ENCODE data around the gene PXN. TPM values are rescaled to one million over a fixed set of nuclear protein-coding genes. Genes with fewer than 3 reads are reported as not detected.

PXN gene
- total and polyA plus RNA-seq, 10 of the 15 experiments (the other 5 are each of a cell fraction or from before 2014, with no cell fraction given): 1.0 to 32.0 (median 11.5) TPM

GRCh38 chr12:120249266-120249874 is 16.2 kb downstream of the PXN start:
- Histone ChIP-seq H3K79me2 (ENCODE audit: control insufficient read depth, insufficient read depth, low read length) (no peaks in the 10 kb centered on the region), H3K36me3 (ENCODE audit: control insufficient read depth in 2 of 2, insufficient read depth in 2 of 2, low read length in 1 of 2) (no peaks in the 10 kb centered on the region), H3K4me2 (ENCODE audit: control insufficient read depth, insufficient read depth) (peak overlapping the region; percentile 7; the same call in 1 of the 2 replicates), H3K4me3 (no peak overlapping the region), H2AFZ (ENCODE audit: control insufficient read depth, low read depth, low read length) (no peak overlapping the region), H4K20me1 (ENCODE audit: control insufficient read depth, insufficient read depth) (no peaks in the 10 kb centered on the region), H3K27ac (ENCODE audit: control insufficient read depth, insufficient read depth) (no peak overlapping the region), H3K4me1 (ENCODE audit: control insufficient read depth, insufficient read depth, low read length) (peaks cover 35% of the 10 kb centered on the region), H3K9ac (ENCODE audit: control insufficient read depth, insufficient read depth, low read length) (no peak overlapping the region), H3K9me3 (replicated peaks; ENCODE audit: control insufficient read depth, insufficient read depth, low read length) (no peaks in the 10 kb centered on the region; the same call in 2 of the 3 replicates), H3K27me3 (replicated peaks in 1 of 2; ENCODE audit: control insufficient read depth in 2 of 2, insufficient read depth in 2 of 2, low read length in 1 of 2) (no peaks in the 10 kb centered on the region)
- ATAC-seq (peak; percentile 40), FAIRE-seq (no peak), DNase-seq (ENCODE audit: low read depth, low spot score) (no peak)
- SMC1A ChIA-PET (ENCODE audit: uncharacterized antibody, unreplicated experiment): interaction anchor here (0.6 to 1.1 kb wide), 4 partner anchors 13 to 53 kb away, joined by 3 to 6 read pairs (median 3); no protein-coding TSS in a partner anchor
- in situ Hi-C loops (cut with MboI) (no loop called here), intact Hi-C loops (cut with micrococcal nuclease; ENCODE audit: unreplicated experiment) (no loop called here)
- peak; percentile 60; the same call in 1 of the 2 replicates for TF ChIP-seq BMI1 (IDR thresholded peaks at IDR 0.05; ENCODE audit: borderline replicate concordance)
- TF ChIP-seq YY1 (IDR thresholded peaks at IDR 0.05; ENCODE audit: low read depth, low read length): no peak
- TF ChIP-seq MYB (IDR thresholded peaks at IDR 0.05; ENCODE audit: borderline replicate concordance, low read depth, low read length): no peak
- no peak for TF ChIP-seq SMARCA5 (IDR thresholded peaks at IDR 0.05)
- no peak for TF ChIP-seq ZNF217 (IDR thresholded peaks at IDR 0.05)
- TF ChIP-seq IKZF2 (IDR thresholded peaks at IDR 0.05): no peak
- no peak for TF ChIP-seq HDAC2 (IDR thresholded peaks at IDR 0.05)
- TF ChIP-seq RUNX3 (IDR thresholded peaks at IDR 0.05; ENCODE audit: low read length): peak; percentile 66
- TF ChIP-seq TCF3 (IDR thresholded peaks at IDR 0.05; ENCODE audit: borderline replicate concordance, insufficient read depth, low read depth, low read length): no peak
- 0 out of 2 replicates have a peak, but pooled peaks have one; percentile 12 for TF ChIP-seq IKZF1 (conservative IDR thresholded peaks at IDR 0.05)
- RAD21 ChIA-PET (ENCODE audit: unreplicated experiment): interaction anchor here (1.5 to 3.7 kb wide), 3 partner anchors 12 to 21 kb away, joined by 4 to 14 read pairs (median 12); partner anchors contain the start of gene PXN
- CTCF ChIA-PET: interaction anchor here (0.6 to 4.8 kb wide), 8 partner anchors 9 to 293 kb away, joined by 3 to 36 read pairs (median 4); no protein-coding TSS in a partner anchor
- BruUV-seq (replicated peaks): no TSS peak
- POLR2A ChIA-PET: interaction anchor here (0.6 to 1.9 kb wide), 5 partner anchors 9 to 47 kb away, joined by 3 to 8 read pairs (median 5); partner anchors contain the start of gene RNU4-2
- 38% methylated on average over 4 of the region's 4 CpGs for WGBS (ENCODE audit: insufficient coverage, insufficient replicate concordance, low lambda C conversion rate, missing lambda C conversion rate)
